NB4 (cell line): ENCODE results near the gene LRRC1.

ENCODE experiments used
- CTCF ChIP-seq: IDR thresholded peaks from one replicate; pipeline ENCODE4 v1.5.1; 2012; ENCODE audit warnings: low read depth, low read length
- MAX ChIP-seq: IDR thresholded peaks from 2 replicates; pipeline ENCODE4 v1.6.1; 2011; ENCODE audit warnings: low read depth, low read length
- MYC ChIP-seq: IDR thresholded peaks from 2 replicates; pipeline ENCODE4 v1.6.1; 2011; ENCODE audit warnings: low read depth, low read length
- POLR2A ChIP-seq: IDR thresholded peaks from 2 replicates; pipeline ENCODE4 v1.6.1; 2011; ENCODE audit warnings: mild to moderate bottlenecking; ENCODE audit not compliant: insufficient read length; ENCODE audit errors: extremely low read depth

GRCh38 chr6:53932516-53932915 is 137.7 kb downstream of the LRRC1 start:
- TF ChIP-seq CTCF (no peak), POLR2A (no peak), MAX (no peak), MYC (no peak)
